WTC11 (cell line): ENCODE data around the gene ZNF581. TPM values are rescaled to one million over a fixed set of nuclear protein-coding genes. Genes with fewer than 3 reads are reported as not detected.

Experiments
- ATAC-seq: fragments of 200-7000 bp; cut with Tn5 transposase; 2 replicates; pipeline ENCODE4 v1.10.0; 2021; ENCODE audit warnings: mild to moderate bottlenecking, moderate library complexity
- CTCF ChIA-PET: fragments of 300-600 bp; sonication (Branson Sonifier 250); formaldehyde crosslinking; loops from one replicate; lab custom pipeline; 2021; ENCODE audit warnings: antibody characterized with exemption; lab: Charles Lee
- POLR2A ChIA-PET: fragments of 350-600 bp; sonication (Branson Sonifier 250); formaldehyde crosslinking; loops from one replicate; lab custom pipeline; 2021; ENCODE audit warnings: antibody characterized with exemption; lab: Charles Lee
- DNase-seq: peaks from one replicate; pipeline ENCODE4 v3.0.0; 2021; ENCODE audit warnings: low spot score
- H3K27ac Mint-ChIP-seq: 2 replicates; pipeline ENCODE4 v1.8.0; 2021; ENCODE audit warnings: mixed read lengths
- H3K27me3 Mint-ChIP-seq: 2 replicates; pipeline ENCODE4 v1.8.0; 2021; ENCODE audit warnings: low read depth, mild to moderate bottlenecking, moderate library complexity, mixed read lengths
- H3K36me3 Mint-ChIP-seq: 2 replicates; pipeline ENCODE4 v1.8.0; 2021; ENCODE audit warnings: mixed read lengths
- H3K4me1 Mint-ChIP-seq: 2 replicates; pipeline ENCODE4 v1.8.0; 2022; ENCODE audit warnings: mixed read lengths
- H3K4me3 Mint-ChIP-seq: 2 replicates; pipeline ENCODE4 v1.8.0; 2021; ENCODE audit warnings: mild to moderate bottlenecking, moderate library complexity, mixed read lengths
- H3K9me3 Mint-ChIP-seq: 2 replicates; pipeline ENCODE4 v1.8.0; 2021; ENCODE audit warnings: mixed read lengths
- AFF4 ChIP-seq: sonication (generic); formaldehyde crosslinking; IDR thresholded peaks from 2 replicates; pipeline ENCODE4 v1.8.1; 2023; ENCODE audit warnings: mild to moderate bottlenecking, missing genetic modification reagents, borderline replicate concordance
- ARID4B ChIP-seq: sonication (generic); formaldehyde crosslinking; IDR thresholded peaks from 2 replicates; pipeline ENCODE4 v1.8.0; 2023; ENCODE audit warnings: missing genetic modification reagents, mild to moderate bottlenecking, borderline replicate concordance
- ATF1 ChIP-seq: sonication (generic); formaldehyde crosslinking; IDR thresholded peaks from 2 replicates; pipeline ENCODE4 v1.8.1; 2023; ENCODE audit warnings: mild to moderate bottlenecking, moderate library complexity, missing genetic modification reagents
- CREB1 ChIP-seq: sonication (generic); formaldehyde crosslinking; IDR thresholded peaks from 2 replicates; pipeline ENCODE4 v1.8.0; 2023; ENCODE audit warnings: mild to moderate bottlenecking, missing genetic modification reagents
- E2F5 ChIP-seq: sonication (generic); formaldehyde crosslinking; IDR thresholded peaks from 2 replicates; pipeline ENCODE4 v1.8.1; 2022; ENCODE audit warnings: mild to moderate bottlenecking, moderate library complexity, missing genetic modification reagents
- FOXJ3 ChIP-seq: sonication (generic); formaldehyde crosslinking; IDR thresholded peaks from 2 replicates; pipeline ENCODE4 v1.9.0; 2021; ENCODE audit warnings: missing genetic modification reagents, mild to moderate bottlenecking, borderline replicate concordance
- GABPB1 ChIP-seq: sonication (generic); formaldehyde crosslinking; IDR thresholded peaks from 2 replicates; pipeline ENCODE4 v1.8.1; 2023; ENCODE audit warnings: mild to moderate bottlenecking, missing genetic modification reagents
- IRF1 ChIP-seq: sonication (generic); formaldehyde crosslinking; IDR thresholded peaks from 2 replicates; pipeline ENCODE4 v1.8.0; 2023; ENCODE audit warnings: missing genetic modification reagents
- MYBL2 ChIP-seq: sonication (generic); formaldehyde crosslinking; IDR thresholded peaks from 2 replicates; pipeline ENCODE4 v1.8.1; 2023; ENCODE audit warnings: mild to moderate bottlenecking, moderate library complexity, missing genetic modification reagents
- NFE2L1 ChIP-seq: sonication (generic); formaldehyde crosslinking; IDR thresholded peaks from 2 replicates; pipeline ENCODE4 v1.8.1; 2023; ENCODE audit warnings: missing genetic modification reagents
- NFYB ChIP-seq: sonication (generic); formaldehyde crosslinking; conservative IDR thresholded peaks from 2 replicates; pipeline ENCODE4 v1.8.0; 2022; ENCODE audit warnings: low read depth, missing genetic modification reagents
- SMAD4 ChIP-seq: sonication (generic); formaldehyde crosslinking; IDR thresholded peaks from 2 replicates; pipeline ENCODE4 v1.8.0; 2022; ENCODE audit warnings: mild to moderate bottlenecking, missing genetic modification reagents
- ZNF138 ChIP-seq: sonication (generic); formaldehyde crosslinking; conservative IDR thresholded peaks from 2 replicates; pipeline ENCODE4 v1.8.1; 2022; ENCODE audit warnings: mild to moderate bottlenecking, moderate library complexity, missing genetic modification reagents
- ZNF263 ChIP-seq: sonication (generic); formaldehyde crosslinking; IDR thresholded peaks from 2 replicates; pipeline ENCODE4 v1.8.1; 2022; ENCODE audit warnings: low read depth, mild to moderate bottlenecking, moderate library complexity, missing genetic modification reagents
- ZNF317 ChIP-seq: sonication (generic); formaldehyde crosslinking; IDR thresholded peaks from 2 replicates; pipeline ENCODE4 v1.8.1; 2023; ENCODE audit warnings: low read depth, mild to moderate bottlenecking, moderate library complexity, missing genetic modification reagents, borderline replicate concordance
- ZNF512 ChIP-seq: sonication (generic); formaldehyde crosslinking; IDR thresholded peaks from 2 replicates; pipeline ENCODE4 v1.8.1; 2022; ENCODE audit warnings: missing genetic modification reagents, borderline replicate concordance
- ZNF532 ChIP-seq: fragments of 250-450 bp; sonication (Bioruptor Pico); IDR thresholded peaks from 2 replicates; pipeline ENCODE4 v1.9.0; 2021; ENCODE audit warnings: mild to moderate bottlenecking, borderline replicate concordance
- ZNF671 ChIP-seq: fragments of 250-450 bp; sonication (Bioruptor Pico); IDR thresholded peaks from 2 replicates; pipeline ENCODE4 v1.8.0; 2021; ENCODE audit warnings: mild to moderate bottlenecking
- total RNA-seq: library from RNA; stranded (reverse); gene quantifications from 3 replicates; pipeline ENCODE4 v1.2.3, GENCODE V29; 2021

Gene ZNF581
- total RNA-seq, 1 experiment from 2014 or later = 100 TPM

- TF ChIP-seq GABPB1 (CRISPR knock-in tag) = no peak
- no peak for TF ChIP-seq ZNF263 (CRISPR knock-in tag)
- TF ChIP-seq SMAD4 = no peak
- TF ChIP-seq AFF4 (CRISPR knock-in tag) = no peak
- no peak for TF ChIP-seq ZNF512 (CRISPR knock-in tag)
- no peak for TF ChIP-seq CREB1 (CRISPR knock-in tag)
- no peak for TF ChIP-seq NFE2L1 (CRISPR knock-in tag)
- TF ChIP-seq, all 79 proteins: peak for 0
These were observed 47.5 kb downstream of the ZNF581 start (continued) for GRCh38 chr19:55690769-55691545.

- H3K4me3 Mint-ChIP-seq = no peak overlapping the region
- ATAC-seq (no peak), DNase-seq (no peak)
- no peak overlapping the region for H3K27ac Mint-ChIP-seq
- no peaks in the 10 kb centered on the region for H3K27me3 Mint-ChIP-seq
- no peaks in the 10 kb centered on the region for H3K4me1 Mint-ChIP-seq
- H3K9me3 Mint-ChIP-seq = no peaks in the 10 kb centered on the region
- CTCF ChIA-PET = no interaction called here
- H3K36me3 Mint-ChIP-seq = peaks cover 13% of the 10 kb centered on the region; the same call in 1 of the 2 replicates
- POLR2A ChIA-PET = no interaction called here
- TF ChIP-seq IRF1 (CRISPR knock-in tag) = no peak
- TF ChIP-seq ZNF317 (CRISPR knock-in tag) = no peak
- TF ChIP-seq E2F5 (CRISPR knock-in tag) = no peak
- TF ChIP-seq ZNF671 = no peak
- no peak for TF ChIP-seq ARID4B (CRISPR knock-in tag)
- TF ChIP-seq MYBL2 (CRISPR knock-in tag) = no peak
- TF ChIP-seq FOXJ3 (CRISPR knock-in tag) = no peak
- no peak for TF ChIP-seq NFYB
- TF ChIP-seq ZNF138 = no peak
- no peak for TF ChIP-seq ATF1
- TF ChIP-seq ZNF532 (CRISPR knock-in tag) = no peak
These were observed 48.4 kb downstream of the ZNF581 start for GRCh38 chr19:55691561-55692481.
